PFSK-1 (cell line): ENCODE results near the gene ATP2B2. TPM values are rescaled to one million over a fixed set of nuclear protein-coding genes. Genes with fewer than 3 reads are reported as not detected.

ENCODE experiments used
- FOXP2 ChIP-seq: optimal IDR thresholded peaks from 2 replicates; pipeline ENCODE3; 2011; ENCODE audit warnings: borderline replicate concordance, control low read depth, inconsistent platforms; ENCODE audit not compliant: insufficient read depth; ENCODE audit errors: extremely low read length, extremely low read depth
- POLR2AphosphoS5 ChIP-seq: IDR thresholded peaks from 2 replicates; pipeline ENCODE4 v1.6.1; 2012; ENCODE audit warnings: low read depth, mild to moderate bottlenecking, control low read depth, low read length, moderate library complexity
- REST ChIP-seq, 2 experiments: IDR thresholded peaks; 2 replicates each; pipeline versions ENCODE4 v1.6.1 to v1.8.0; 2011 to 2012; ENCODE audit warnings: low read depth in 2 of 2, low read length in 2 of 2, control low read depth in 1 of 2, inconsistent platforms in 1 of 2, mild to moderate bottlenecking in 1 of 2, moderate library complexity in 1 of 2; ENCODE audit not compliant: insufficient read depth in 1 of 2
- SIN3A ChIP-seq: IDR thresholded peaks from 2 replicates; pipeline ENCODE4 v1.6.1; 2012; ENCODE audit warnings: mild to moderate bottlenecking, low read length, moderate library complexity, borderline replicate concordance; ENCODE audit not compliant: insufficient read depth
- TAF1 ChIP-seq: IDR thresholded peaks from 2 replicates; pipeline ENCODE4 v1.6.1; 2012; ENCODE audit warnings: low read length, control low read depth, borderline replicate concordance; ENCODE audit not compliant: insufficient read depth
- polyA plus RNA-seq: library from polyadenylated mRNA; unstranded; fragments of >200 nt; gene quantifications from one replicate; pipeline ENCODE4 v1.2.1, GENCODE V29; 2012; ENCODE audit warnings: low read depth, missing spikeins; ENCODE audit not compliant: insufficient read length

Gene ATP2B2
- 0.20 TPM for polyA plus RNA-seq

DNA sequence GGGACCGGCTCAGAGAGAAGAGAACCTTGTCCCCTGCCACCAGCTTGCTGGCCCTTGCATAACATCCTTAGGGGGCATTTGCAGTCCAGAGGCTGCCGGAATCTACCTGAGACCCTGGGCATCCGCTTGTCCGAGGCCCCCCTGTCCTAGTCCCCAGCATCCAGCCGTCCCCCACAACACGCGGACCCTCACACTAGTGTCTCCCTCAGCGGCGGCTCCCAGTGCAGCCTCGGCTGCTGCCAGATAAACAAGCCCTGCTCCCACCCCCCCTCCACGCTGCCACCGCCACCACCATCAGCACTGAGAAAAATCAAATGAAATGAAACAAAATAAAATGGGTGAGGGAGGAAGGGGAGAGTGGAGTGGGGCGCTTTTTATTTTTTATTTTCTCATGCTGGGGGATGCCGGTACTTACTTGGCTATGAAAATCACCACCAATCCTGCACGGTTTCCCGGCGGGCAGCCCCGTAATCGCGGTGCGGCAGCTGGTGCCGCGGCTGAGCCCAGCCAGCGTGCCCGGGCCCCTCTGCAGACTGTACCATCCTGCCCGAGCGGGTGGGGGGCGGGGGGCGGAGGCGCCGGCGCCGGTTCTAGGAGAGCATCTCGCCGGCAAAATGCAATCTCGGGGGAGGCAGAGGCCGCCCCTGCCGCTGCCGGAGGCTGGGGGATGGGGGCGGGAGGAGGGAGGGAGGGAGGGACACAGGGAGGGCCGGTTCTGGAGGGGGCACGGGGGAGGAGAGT lies at the start of gene ATP2B2:
Gene ATP2B2, minus strand, starts transcription at position 537 of the 741 bp plus-strand sequence. CDS start 56,043 bp downstream, outside the sequence.
- no peak for TF ChIP-seq TAF1
- no peak for TF ChIP-seq POLR2AphosphoS5
- TF ChIP-seq SIN3A, result no peak
- no peak for TF ChIP-seq FOXP2
- TF ChIP-seq REST (IDR thresholded peaks at IDR 0.05; ENCODE audit: insufficient read depth in 1 of 2, low read depth in 2 of 2, low read length in 2 of 2), result no peak

GRCh38 chr3:10554746-10555145 lies 49.4 kb upstream of the ATP2B2 start:
- TF ChIP-seq SIN3A, result no peak

- no peak for TF ChIP-seq REST (IDR thresholded peaks at IDR 0.05; ENCODE audit: insufficient read depth in 1 of 2, low read depth in 2 of 2, low read length in 2 of 2)
Measured at GRCh38 chr3:10554236-10554611, 48.8 kb upstream of the ATP2B2 start.

DNA sequence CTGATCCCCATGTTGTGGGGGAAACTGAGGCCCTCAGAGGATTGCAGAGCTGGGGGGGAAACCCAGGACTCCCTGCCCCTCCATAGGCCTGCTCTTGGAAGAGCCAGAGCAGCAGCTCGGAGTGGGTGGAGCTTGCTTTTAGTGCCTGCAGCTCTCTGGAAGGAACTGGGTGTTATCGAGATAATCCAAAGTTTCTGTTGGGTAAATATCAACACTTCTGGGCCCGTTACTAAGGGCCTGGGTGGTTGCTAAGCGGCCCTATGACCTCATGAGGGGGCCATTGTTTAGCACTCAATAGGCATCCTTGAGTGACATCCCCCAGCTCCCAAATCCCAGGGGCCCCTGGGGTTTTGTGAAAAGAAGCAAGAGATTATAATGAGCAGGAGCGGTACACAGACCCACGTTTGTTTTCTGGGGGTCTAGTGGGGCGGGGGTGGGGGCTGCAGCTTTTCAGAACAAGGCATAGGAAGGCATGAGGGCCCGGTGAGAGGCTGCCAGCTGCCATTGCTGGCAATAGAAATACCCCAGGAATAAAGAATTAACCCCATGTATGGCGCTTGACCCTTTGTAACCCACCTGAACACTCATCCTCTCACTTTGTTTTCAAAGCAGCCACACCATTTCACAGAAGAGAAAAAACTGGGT lies 48.3 kb upstream of the ATP2B2 start:
- no peak for TF ChIP-seq TAF1
- no peak for TF ChIP-seq REST (IDR thresholded peaks at IDR 0.05; ENCODE audit: insufficient read depth in 1 of 2, low read depth in 2 of 2, low read length in 2 of 2)
- no peak for TF ChIP-seq SIN3A
- no peak for TF ChIP-seq FOXP2
- no peak for TF ChIP-seq POLR2AphosphoS5

- TF ChIP-seq REST (IDR thresholded peaks at IDR 0.05; ENCODE audit: insufficient read depth in 1 of 2, low read depth in 2 of 2, low read length in 2 of 2) (no peak), POLR2AphosphoS5 (no peak), FOXP2 (no peak), TAF1 (no peak), SIN3A (no peak)
Measured at GRCh38 chr3:10552631-10552943, 47.2 kb upstream of the ATP2B2 start.
